CD14-positive monocyte (primary cell): ENCODE results near the gene DLEC1. TPM values are rescaled to one million over a fixed set of nuclear protein-coding genes. Genes with fewer than 3 reads are reported as not detected.

Experiments
- DNase-seq, 3 donors: peaks; one replicate each; pipeline ENCODE4 v3.0.0-alpha.2; 2011 to 2022
- H2AFZ ChIP-seq: 2 replicates; pipeline ENCODE4 v1.6.0; 2012; ENCODE audit warnings: mild to moderate bottlenecking, low read depth, low read length, inconsistent platforms; ENCODE audit not compliant: insufficient read depth, poor library complexity, severe bottlenecking
- H3K27ac ChIP-seq, 2 donors: 1 replicate in 1 of 2; 2 replicates in 1 of 2; pipeline ENCODE4 v1.5.1; 2012 to 2013; ENCODE audit warnings: low read length in 2 of 2, control low read depth in 1 of 2, inconsistent platforms in 1 of 2, low read depth in 1 of 2, mild to moderate bottlenecking in 1 of 2
- H3K27me3 ChIP-seq, 2 donors: one replicate each; pipeline versions ENCODE4 v1.6.0 to v1.6.1; 2011 to 2013; ENCODE audit warnings: low read length in 2 of 2; ENCODE audit not compliant: control insufficient read depth in 2 of 2, insufficient read depth in 2 of 2
- H3K36me3 ChIP-seq, 2 donors: replicated peaks in 1 of 2; 1 replicate in 1 of 2; 2 replicates in 1 of 2; pipeline versions ENCODE4 v1.5.1 to v1.6.1; 2012 to 2013; ENCODE audit warnings: low read length in 2 of 2, control low read depth in 1 of 2, inconsistent platforms in 1 of 2, mild to moderate bottlenecking in 1 of 2; ENCODE audit not compliant: insufficient read depth in 2 of 2, control insufficient read depth in 1 of 2
- H3K4me1 ChIP-seq, 2 donors: 1 replicate in 1 of 2; 2 replicates in 1 of 2; pipeline versions ENCODE4 v1.5.1 to v1.6.1; 2012 to 2013; ENCODE audit warnings: low read length in 2 of 2, control low read depth in 1 of 2, inconsistent platforms in 1 of 2, mild to moderate bottlenecking in 1 of 2, moderate library complexity in 1 of 2; ENCODE audit not compliant: insufficient read depth in 2 of 2, control insufficient read depth in 1 of 2
- H3K4me2 ChIP-seq: replicated peaks from 2 replicates; pipeline ENCODE3; 2012; ENCODE audit warnings: low read length, moderate library complexity, mild to moderate bottlenecking; ENCODE audit not compliant: poor library complexity, severe bottlenecking; ENCODE audit errors: extremely low read depth
- H3K4me3 ChIP-seq, 3 experiments: fragments of 200-600 bp in 1 of 3; sonication (generic) in 1 of 3; replicated peaks in 1 of 3; 1 replicate in 2 of 3; 2 replicates in 1 of 3; pipeline ENCODE4 v1.5.1; 2011 to 2013; ENCODE audit warnings: low read length in 3 of 3, mild to moderate bottlenecking in 3 of 3, control low read depth in 2 of 3, low read depth in 2 of 3, inconsistent platforms in 1 of 3, moderate library complexity in 1 of 3
- H3K79me2 ChIP-seq: 2 replicates; pipeline ENCODE4 v1.6.0; 2012; ENCODE audit warnings: mild to moderate bottlenecking, control low read depth, inconsistent platforms, low read length, moderate library complexity; ENCODE audit not compliant: insufficient read depth
- H3K9ac ChIP-seq: 2 replicates; pipeline ENCODE4 v1.6.0; 2017; ENCODE audit warnings: low read length, mild to moderate bottlenecking; ENCODE audit not compliant: insufficient read depth, poor library complexity, severe bottlenecking
- H3K9me3 ChIP-seq, 2 donors: replicated peaks in 1 of 2; 1 replicate in 1 of 2; 2 replicates in 1 of 2; pipeline versions ENCODE4 v1.5.1 to v1.6.1; 2012 to 2013; ENCODE audit warnings: low read length in 2 of 2, control low read depth in 1 of 2; ENCODE audit not compliant: control insufficient read depth in 1 of 2, insufficient read depth in 1 of 2
- H4K20me1 ChIP-seq: 2 replicates; pipeline ENCODE4 v1.6.0; 2012; ENCODE audit warnings: mild to moderate bottlenecking, low read length, control low read depth, moderate library complexity; ENCODE audit not compliant: insufficient read depth
- H3K27ac Mint-ChIP-seq, 7 donors: one replicate each; pipeline ENCODE4 v1.8.0; 2020; ENCODE audit warnings: mild to moderate bottlenecking in 7 of 7, mixed read lengths in 7 of 7, moderate library complexity in 6 of 7, inconsistent platforms in 2 of 7
- H3K27me3 Mint-ChIP-seq, 3 donors: one replicate each; pipeline ENCODE4 v1.8.0; 2021 to 2022; ENCODE audit warnings: low read depth in 3 of 3, mild to moderate bottlenecking in 3 of 3, mixed read lengths in 3 of 3, moderate library complexity in 3 of 3, inconsistent platforms in 1 of 3
- H3K36me3 Mint-ChIP-seq, 2 donors: one replicate each; pipeline ENCODE4 v1.8.0; 2020; ENCODE audit warnings: mixed read lengths in 2 of 2, inconsistent platforms in 1 of 2, mild to moderate bottlenecking in 1 of 2
- H3K4me1 Mint-ChIP-seq: one replicate; pipeline ENCODE4 v1.8.0; 2020; ENCODE audit warnings: mild to moderate bottlenecking, mixed read lengths
- H3K4me3 Mint-ChIP-seq, 2 donors: one replicate each; pipeline ENCODE4 v1.8.0; 2020; ENCODE audit warnings: mild to moderate bottlenecking in 2 of 2, mixed read lengths in 2 of 2, moderate library complexity in 1 of 2
- H3K9me3 Mint-ChIP-seq, 7 donors: one replicate each; pipeline ENCODE4 v1.8.0; 2020 to 2022; ENCODE audit warnings: mixed read lengths in 7 of 7, mild to moderate bottlenecking in 6 of 7, moderate library complexity in 6 of 7, inconsistent platforms in 2 of 7
- WGBS: methylation state at CpG from one replicate; pipeline ENCODE4 v1.1.5; 2013; ENCODE audit warnings: missing lambda C conversion rate; ENCODE audit not compliant: insufficient coverage; 5-methylcytosine and 5-hydroxymethylcytosine counted together
- intact Hi-C, 2 donors: fragments of 100-400 bp; cut with micrococcal nuclease; formaldehyde crosslinking; loops; one replicate each; pipeline versions ENCODE4 v1.15.0 to v1.15.1; 2023
- polyA plus RNA-seq, 3 donors: library from polyadenylated mRNA; depleted of rRNA in 1 of 3; unstranded in 2 of 3; stranded (reverse) in 1 of 3; fragments of 300-500 nt in 2 of 3; fragments of >200 nt in 1 of 3; fragmentation: Illumina TruSeq in 2 of 3; gene quantifications; 1 replicate in 2 of 3; 2 replicates in 1 of 3; pipeline ENCODE4 v1.2.3, GENCODE V29; 2012 to 2021
- TF ChIP-seq, protein P1 (sequence below): fragments of 200-600 bp; IDR thresholded peaks from one replicate; pipeline ENCODE4 v1.8.0; 2022; ENCODE audit warnings: antibody characterized with exemption, mild to moderate bottlenecking

The DLEC1 gene
- polyA plus RNA-seq, 3 donors = 0.11 to 0.81 (median 0.14) TPM

DNA sequence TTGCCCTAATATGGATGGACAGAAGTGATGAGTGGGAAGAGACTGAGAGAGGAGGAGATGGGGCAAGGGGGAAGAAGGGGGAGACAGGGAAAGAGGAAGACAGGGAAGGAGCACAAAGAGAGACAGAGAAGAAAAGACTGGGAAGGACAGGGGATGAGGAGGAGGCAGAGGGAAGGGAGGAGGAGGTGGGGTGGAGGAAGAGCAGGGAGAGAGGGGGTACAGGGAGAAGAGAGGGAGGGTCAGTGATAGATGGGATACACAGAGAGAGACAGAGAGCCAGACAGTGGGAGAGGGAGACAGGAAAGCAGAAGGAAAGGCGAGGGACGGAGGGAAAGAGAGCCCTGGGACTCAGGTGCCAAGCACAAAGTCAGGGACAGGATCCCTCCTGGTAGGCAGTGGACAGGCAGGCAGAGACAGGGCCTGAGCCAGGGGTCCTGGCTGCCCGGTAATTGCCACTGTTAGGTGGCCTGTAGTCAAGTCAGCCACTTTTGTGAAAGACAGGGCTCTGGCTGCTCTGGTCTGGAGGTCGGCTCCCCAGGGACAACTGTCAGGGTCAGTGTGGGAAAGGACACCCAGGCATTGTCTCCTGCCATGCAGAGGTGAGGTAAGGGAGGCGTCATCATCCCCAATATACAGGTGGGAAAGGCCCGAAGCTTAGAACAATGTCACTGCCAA lies 38.6 kb upstream of the DLEC1 start:
- Histone ChIP-seq H3K36me3 (peaks cover 45 to 70% of the 10 kb centered on the region in 2 donors), H2AFZ (no peak overlapping the region), H3K4me2 (no peak overlapping the region), H3K9me3 (no peaks in the 10 kb centered on the region), H4K20me1 (no peaks in the 10 kb centered on the region), H3K27ac (peak overlapping the region in 1 of 2 donors; percentile 3), H3K79me2 (peaks cover 27% of the 10 kb centered on the region), H3K27me3 (no peaks in the 10 kb centered on the region), H3K9ac (no peak overlapping the region), H3K4me3 (no peak overlapping the region), H3K4me1 (peaks cover 35 to 50% of the 10 kb centered on the region in 2 donors)
- Mint-ChIP-seq H3K4me1 (peaks cover 44% of the 10 kb centered on the region), H3K27me3 (peaks cover 0 to 7% (median 3%) of the 10 kb centered on the region in 3 donors), H3K36me3 (peaks cover 53 to 78% of the 10 kb centered on the region in 2 donors), H3K4me3 (no peak overlapping the region), H3K9me3 (no peaks in the 10 kb centered on the region), H3K27ac (peak overlapping the region in 4 of 7 donors; percentile 6 to 84 (median 42))
- 100% methylated on average over 6 of the region's 6 CpGs for WGBS
- TF ChIP-seq, protein P1, sequence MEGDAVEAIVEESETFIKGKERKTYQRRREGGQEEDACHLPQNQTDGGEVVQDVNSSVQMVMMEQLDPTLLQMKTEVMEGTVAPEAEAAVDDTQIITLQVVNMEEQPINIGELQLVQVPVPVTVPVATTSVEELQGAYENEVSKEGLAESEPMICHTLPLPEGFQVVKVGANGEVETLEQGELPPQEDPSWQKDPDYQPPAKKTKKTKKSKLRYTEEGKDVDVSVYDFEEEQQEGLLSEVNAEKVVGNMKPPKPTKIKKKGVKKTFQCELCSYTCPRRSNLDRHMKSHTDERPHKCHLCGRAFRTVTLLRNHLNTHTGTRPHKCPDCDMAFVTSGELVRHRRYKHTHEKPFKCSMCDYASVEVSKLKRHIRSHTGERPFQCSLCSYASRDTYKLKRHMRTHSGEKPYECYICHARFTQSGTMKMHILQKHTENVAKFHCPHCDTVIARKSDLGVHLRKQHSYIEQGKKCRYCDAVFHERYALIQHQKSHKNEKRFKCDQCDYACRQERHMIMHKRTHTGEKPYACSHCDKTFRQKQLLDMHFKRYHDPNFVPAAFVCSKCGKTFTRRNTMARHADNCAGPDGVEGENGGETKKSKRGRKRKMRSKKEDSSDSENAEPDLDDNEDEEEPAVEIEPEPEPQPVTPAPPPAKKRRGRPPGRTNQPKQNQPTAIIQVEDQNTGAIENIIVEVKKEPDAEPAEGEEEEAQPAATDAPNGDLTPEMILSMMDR = no peak
- intact Hi-C loops = loop anchor here in 1 of 2 donors (5.0 kb wide), 1 partner anchor 33 kb away; no protein-coding TSS in a partner anchor
- DNase-seq = no peak

DNA sequence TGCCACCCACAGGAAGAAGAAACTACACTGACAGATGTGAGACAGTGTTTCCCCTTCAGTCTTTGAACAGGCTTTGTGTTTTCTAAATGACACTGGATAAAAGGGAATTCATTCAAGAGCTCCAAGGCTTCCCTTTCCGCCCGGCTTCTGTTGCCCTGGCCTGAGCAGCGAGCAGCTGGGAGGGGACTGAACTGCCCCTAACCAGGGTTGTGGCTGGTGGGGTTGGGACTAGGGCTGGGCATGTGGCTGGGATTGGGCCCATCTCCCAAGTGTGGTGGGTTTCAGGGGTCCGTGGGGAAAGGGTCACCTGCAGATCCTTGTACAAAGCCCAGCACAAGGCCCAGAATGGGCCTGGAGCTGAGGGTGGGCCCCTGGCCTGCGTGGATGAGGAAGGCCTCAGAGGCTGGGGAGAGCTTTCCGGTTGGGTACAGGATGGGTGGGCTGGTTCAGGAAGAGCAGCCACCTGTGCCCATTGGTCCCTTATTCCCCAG lies 38.0 kb upstream of the DLEC1 start:
- Histone ChIP-seq H3K9me3 (no peaks in the 10 kb centered on the region), H3K4me3 (no peak overlapping the region), H3K4me1 (peaks cover 29 to 44% of the 10 kb centered on the region in 2 donors), H4K20me1 (no peaks in the 10 kb centered on the region), H3K27me3 (no peaks in the 10 kb centered on the region), H3K36me3 (peaks cover 49 to 70% of the 10 kb centered on the region in 2 donors), H3K9ac (no peak overlapping the region), H3K4me2 (no peak overlapping the region), H3K27ac (peak overlapping the region in 1 of 2 donors; percentile 37), H3K79me2 (peaks cover 21% of the 10 kb centered on the region), H2AFZ (no peak overlapping the region)
- H3K27ac Mint-ChIP-seq = peak overlapping the region in 3 of 7 donors; percentile 11 to 42 (median 33)
- peaks cover 0 to 7% (median 2%) of the 10 kb centered on the region in 3 donors for H3K27me3 Mint-ChIP-seq
- H3K4me3 Mint-ChIP-seq = no peak overlapping the region
- no peak for DNase-seq
- H3K4me1 Mint-ChIP-seq = peaks cover 39% of the 10 kb centered on the region
- intact Hi-C loops = loop anchor here in 1 of 2 donors (5.0 kb wide), 1 partner anchor 34 kb away; no protein-coding TSS in a partner anchor
- H3K9me3 Mint-ChIP-seq = no peaks in the 10 kb centered on the region
- TF ChIP-seq, protein P1 = no peak
- 96% methylated on average over 4 of the region's 6 CpGs for WGBS
- peaks cover 54 to 80% of the 10 kb centered on the region in 2 donors for H3K36me3 Mint-ChIP-seq
